ENCODE results near the gene ADH1C.

The ADH1C gene

GRCh38 chr4:99293357-99293756, 59.2 kb downstream of the ADH1C start:
- FAIRE-seq, result no peak

GRCh38 chr4:99290848-99291786, 61.4 kb downstream of the ADH1C start, which contains the start of gene ADH1A:
Gene ADH1A (minus strand): TSS chr4:99290985. CDS start chr4:99290914, 71 bp downstream.
- no peak for FAIRE-seq

Measured in endometrium (tissue), 2 donors.